Vagina (tissue), 2 donors: Measurements from ENCODE around the gene RAMACL. TPM values are rescaled to one million over a fixed set of nuclear protein-coding genes. Genes with fewer than 3 reads are reported as not detected.

Source experiments
- DNase-seq, 2 donors: peaks; one replicate each; pipeline ENCODE4 v3.0.0-alpha.2; 2017; ENCODE audit errors: extremely low spot score in 2 of 2
- H3K27ac ChIP-seq: fragments of 200-600 bp; sonication (generic); one replicate; pipeline ENCODE4 v1.5.1; 2019
- H3K27me3 ChIP-seq: fragments of 200-600 bp; sonication (generic); one replicate; pipeline ENCODE4 v1.5.1; 2019
- H3K36me3 ChIP-seq, 2 donors: fragments of 200-600 bp; sonication (generic); one replicate each; pipeline ENCODE4 v1.5.1; 2017 to 2019
- H3K4me1 ChIP-seq: fragments of 200-600 bp; sonication (generic); one replicate; pipeline ENCODE4 v1.5.1; 2019
- H3K4me3 ChIP-seq, 2 donors: fragments of 200-600 bp; sonication (generic); 1 replicate in 1 of 2; 2 replicates in 1 of 2; pipeline ENCODE4 v1.5.1; 2016 to 2019
- H3K9me3 ChIP-seq: fragments of 200-600 bp; sonication (generic); one replicate; pipeline ENCODE4 v1.5.1; 2019
- POLR2A ChIP-seq, 2 donors: fragments of 450-650 bp; IDR thresholded peaks; one replicate each; pipeline ENCODE4 v1.6.1; 2017; ENCODE audit warnings: antibody characterized with exemption in 2 of 2, mild to moderate bottlenecking in 2 of 2, moderate library complexity in 2 of 2
- POLR2AphosphoS5 ChIP-seq, 2 donors: sonication (generic); formaldehyde crosslinking; IDR thresholded peaks; one replicate each; pipeline ENCODE4 v1.9.0; 2017; ENCODE audit warnings: antibody characterized with exemption in 2 of 2, mild to moderate bottlenecking in 2 of 2, low read depth in 1 of 2; ENCODE audit not compliant: insufficient read depth in 1 of 2
- intact Hi-C: fragments of 100-400 bp; cut with DNase I; formaldehyde crosslinking; loops from one replicate; pipeline ENCODE4 v1.15.1; 2023
- total RNA-seq: library from RNA; depleted of rRNA; stranded (reverse); fragments of >200 nt; gene quantifications from one replicate; pipeline ENCODE4 v1.2.3, GENCODE V29; 2016
- TF ChIP-seq, protein P1 (sequence below), 3 experiments: fragments of 450-650 bp in 2 of 3; fragments of 200-600 bp in 1 of 3; sonication (generic) in 1 of 3; IDR thresholded peaks; one replicate each; pipeline ENCODE4 v1.5.1; 2017 to 2019; ENCODE audit warnings: antibody characterized with exemption in 3 of 3, mild to moderate bottlenecking in 2 of 3, moderate library complexity in 2 of 3

Gene RAMACL
- total RNA-seq, 1 donor from 2014 or later: 2.2 TPM

DNA sequence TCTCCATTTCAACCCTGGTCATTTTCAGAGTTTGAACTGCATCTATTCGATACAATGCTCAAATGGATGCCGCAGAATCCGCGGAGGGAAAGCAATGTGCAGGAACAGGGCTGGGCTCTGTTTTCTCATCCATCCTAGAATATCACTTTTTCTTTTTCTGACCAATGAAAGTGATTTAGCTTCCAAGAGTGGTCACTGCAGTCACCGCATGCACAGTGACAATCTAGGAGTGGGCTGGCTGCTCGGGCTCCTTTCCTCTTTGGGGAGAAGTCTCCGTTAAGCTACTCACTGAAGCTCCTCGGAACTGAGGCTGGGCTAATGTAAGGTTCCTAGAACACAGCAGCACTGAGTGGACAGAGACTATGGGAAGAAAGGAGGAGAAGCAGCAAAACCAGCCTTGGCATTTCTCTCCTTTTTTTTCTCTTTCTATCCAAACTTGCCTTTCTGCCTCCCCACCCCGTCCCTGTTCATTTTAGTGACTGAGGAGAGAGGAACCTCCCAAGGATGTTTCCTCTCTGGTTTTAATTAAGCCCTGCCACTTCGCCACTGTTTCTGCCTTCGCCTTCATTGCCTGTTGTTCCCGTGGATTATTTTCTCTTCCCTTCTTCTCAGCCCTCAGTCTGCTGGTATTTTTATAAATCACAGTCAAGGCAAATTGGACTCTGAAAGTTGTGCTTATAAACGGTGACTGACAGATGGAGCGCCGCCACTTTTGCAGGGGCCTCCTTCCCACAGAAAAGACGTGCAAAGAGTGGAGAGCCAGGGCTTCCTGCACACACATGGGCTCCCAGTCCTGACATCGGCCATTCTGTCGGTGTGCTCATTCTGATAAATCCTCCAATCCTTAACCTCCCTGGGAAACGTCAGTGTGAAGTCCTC, 41.1 kb downstream of the RAMACL start:
- TF ChIP-seq POLR2AphosphoS5 (IDR thresholded peaks at IDR 0.05; ENCODE audit: insufficient read depth in 1 of 2, low read depth in 1 of 2) (no peak), POLR2A (IDR thresholded peaks at IDR 0.05) (no peak)
- TF ChIP-seq, protein P1, sequence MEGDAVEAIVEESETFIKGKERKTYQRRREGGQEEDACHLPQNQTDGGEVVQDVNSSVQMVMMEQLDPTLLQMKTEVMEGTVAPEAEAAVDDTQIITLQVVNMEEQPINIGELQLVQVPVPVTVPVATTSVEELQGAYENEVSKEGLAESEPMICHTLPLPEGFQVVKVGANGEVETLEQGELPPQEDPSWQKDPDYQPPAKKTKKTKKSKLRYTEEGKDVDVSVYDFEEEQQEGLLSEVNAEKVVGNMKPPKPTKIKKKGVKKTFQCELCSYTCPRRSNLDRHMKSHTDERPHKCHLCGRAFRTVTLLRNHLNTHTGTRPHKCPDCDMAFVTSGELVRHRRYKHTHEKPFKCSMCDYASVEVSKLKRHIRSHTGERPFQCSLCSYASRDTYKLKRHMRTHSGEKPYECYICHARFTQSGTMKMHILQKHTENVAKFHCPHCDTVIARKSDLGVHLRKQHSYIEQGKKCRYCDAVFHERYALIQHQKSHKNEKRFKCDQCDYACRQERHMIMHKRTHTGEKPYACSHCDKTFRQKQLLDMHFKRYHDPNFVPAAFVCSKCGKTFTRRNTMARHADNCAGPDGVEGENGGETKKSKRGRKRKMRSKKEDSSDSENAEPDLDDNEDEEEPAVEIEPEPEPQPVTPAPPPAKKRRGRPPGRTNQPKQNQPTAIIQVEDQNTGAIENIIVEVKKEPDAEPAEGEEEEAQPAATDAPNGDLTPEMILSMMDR (IDR thresholded peaks at IDR 0.05): no peak
- intact Hi-C loops: no loop called here
- Histone ChIP-seq H3K4me1 (peaks cover 32% of the 10 kb centered on the region), H3K27me3 (no peaks in the 10 kb centered on the region), H3K27ac (peak overlapping the region; percentile 15), H3K9me3 (no peaks in the 10 kb centered on the region), H3K4me3 (no peak overlapping the region), H3K36me3 (no peaks in the 10 kb centered on the region)
- no peak for DNase-seq

- Histone ChIP-seq H3K36me3 (no peaks in the 10 kb centered on the region), H3K4me3 (no peak overlapping the region), H3K4me1 (peaks cover 33% of the 10 kb centered on the region), H3K9me3 (no peaks in the 10 kb centered on the region), H3K27ac (no peak overlapping the region), H3K27me3 (no peaks in the 10 kb centered on the region)
- TF ChIP-seq, protein P1 (IDR thresholded peaks at IDR 0.05): no peak
- no peak for DNase-seq
- intact Hi-C loops: no loop called here
Measured at GRCh38 chr6:166544296-166544605, 42.2 kb downstream of the RAMACL start.

DNA sequence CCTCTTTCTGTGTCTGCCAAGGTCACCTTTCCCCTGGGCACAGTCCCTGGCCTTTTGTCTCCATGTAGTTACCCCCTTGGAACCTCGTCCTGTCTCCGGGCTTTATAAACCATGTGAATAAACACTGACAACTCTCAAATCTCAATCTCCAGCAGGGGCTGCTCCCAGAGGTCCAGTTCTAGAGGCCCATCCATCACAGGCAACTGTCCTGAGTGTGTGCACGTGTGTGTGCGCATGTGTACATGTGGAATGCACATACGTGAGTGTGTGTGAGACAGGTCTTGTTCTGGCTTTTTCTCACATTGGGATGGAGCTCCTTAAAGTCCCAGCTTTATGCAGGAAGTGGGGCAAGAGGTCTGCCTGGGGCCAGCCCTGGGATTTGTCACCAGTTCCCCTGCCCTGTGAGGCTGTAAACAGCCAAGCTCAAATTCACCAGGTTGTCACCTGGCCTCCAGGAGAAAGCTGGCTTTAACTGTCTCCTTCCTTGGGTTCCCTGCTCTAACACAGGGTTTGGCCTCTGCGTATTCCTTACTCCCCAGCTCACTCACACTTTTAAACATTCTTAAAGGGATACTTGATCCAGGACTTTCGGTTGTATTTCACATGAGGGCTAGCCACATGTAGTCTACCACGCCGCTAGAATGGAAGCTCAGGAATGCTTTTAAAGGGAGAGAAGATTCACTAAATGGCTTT, 42.7 kb downstream of the RAMACL start:
- Histone ChIP-seq H3K27ac (no peak overlapping the region), H3K4me3 (no peak overlapping the region), H3K27me3 (no peaks in the 10 kb centered on the region), H3K36me3 (no peaks in the 10 kb centered on the region), H3K4me1 (peaks cover 33% of the 10 kb centered on the region), H3K9me3 (no peaks in the 10 kb centered on the region)
- intact Hi-C loops: no loop called here
- TF ChIP-seq, protein P1 (IDR thresholded peaks at IDR 0.05): no peak
- no peak for TF ChIP-seq POLR2A (IDR thresholded peaks at IDR 0.05)
- no peak for TF ChIP-seq POLR2AphosphoS5 (IDR thresholded peaks at IDR 0.05; ENCODE audit: insufficient read depth in 1 of 2, low read depth in 1 of 2)
- DNase-seq: no peak

- TF ChIP-seq POLR2A (IDR thresholded peaks at IDR 0.05) (no peak), POLR2AphosphoS5 (IDR thresholded peaks at IDR 0.05; ENCODE audit: insufficient read depth in 1 of 2, low read depth in 1 of 2) (no peak)
- TF ChIP-seq, protein P1 (IDR thresholded peaks at IDR 0.05): no peak
- intact Hi-C loops: no loop called here
- Histone ChIP-seq H3K9me3 (no peaks in the 10 kb centered on the region), H3K27ac (no peak overlapping the region), H3K4me3 (no peak overlapping the region), H3K36me3 (peaks cover 0 to 5% of the 10 kb centered on the region in 2 donors), H3K27me3 (no peaks in the 10 kb centered on the region), H3K4me1 (peaks cover 33% of the 10 kb centered on the region)
- no peak for DNase-seq
Measured at GRCh38 chr6:166542580-166542912, 43.9 kb downstream of the RAMACL start.
